GM21786 (cell line): Measurements from ENCODE around the gene ANXA11.

Experiments
- ATAC-seq: cut with Tn5 transposase; IDR thresholded peaks from one replicate; pipeline ENCODE4 v1.9.1; 2021; ENCODE audit not compliant: unreplicated experiment

ANXA11 gene

GRCh38 chr10:80166581-80167470, 38.5 kb downstream of the ANXA11 start:
- ATAC-seq = no peak

GRCh38 chr10:80165173-80165572, 40.2 kb downstream of the ANXA11 start:
- ATAC-seq = no peak

- ATAC-seq = no peak
These were observed 40.7 kb downstream of the ANXA11 start for GRCh38 chr10:80164596-80164995.

- no peak for ATAC-seq
These were observed 41.5 kb downstream of the ANXA11 start for GRCh38 chr10:80163741-80164341.

- ATAC-seq = no peak
These were observed 43.8 kb downstream of the ANXA11 start for GRCh38 chr10:80161321-80162083.

- ATAC-seq = no peak
These were observed 44.7 kb downstream of the ANXA11 start for GRCh38 chr10:80160361-80161320.

GRCh38 chr10:80159166-80159873, 46.0 kb downstream of the ANXA11 start:
- ATAC-seq = no peak

- ATAC-seq = no peak
These were observed 46.7 kb downstream of the ANXA11 start for GRCh38 chr10:80158598-80159127.

- ATAC-seq = no peak
These were observed 47.2 kb downstream of the ANXA11 start for GRCh38 chr10:80158126-80158525.

- no peak for ATAC-seq
These were observed 47.8 kb downstream of the ANXA11 start for GRCh38 chr10:80157561-80157960.

- no peak for ATAC-seq
These were observed 49.1 kb downstream of the ANXA11 start for GRCh38 chr10:80156216-80156615.

- ATAC-seq = no peak
These were observed 49.6 kb downstream of the ANXA11 start for GRCh38 chr10:80155696-80156215.

GRCh38 chr10:80154978-80155695, 50.2 kb downstream of the ANXA11 start:
- ATAC-seq = no peak

- ATAC-seq = no peak
These were observed 50.7 kb downstream of the ANXA11 start for GRCh38 chr10:80154626-80154977.

- ATAC-seq = no peak
These were observed 51.9 kb downstream of the ANXA11 start for GRCh38 chr10:80153460-80153859.

GRCh38 chr10:80152820-80153219, 52.5 kb downstream of the ANXA11 start:
- no peak for ATAC-seq

- no peak for ATAC-seq
These were observed 55.2 kb downstream of the ANXA11 start for GRCh38 chr10:80150172-80150571.

- no peak for ATAC-seq
These were observed 56.2 kb downstream of the ANXA11 start for GRCh38 chr10:80149123-80149522.
